ENCODE data around the gene MSH5. TPM values are rescaled to one million over a fixed set of nuclear protein-coding genes. Genes with fewer than 3 reads are reported as not detected.
"Not testable (repeated sequence)": the region's sequence is repeated elsewhere in the genome, so short reads cannot be mapped to it uniquely, and the experiment has no call there.

Gene MSH5
- polyA plus RNA-seq, 1 donor from 2014 or later: 7.8 TPM

GRCh38 chr6:31797588-31797987 is 57.8 kb downstream of the MSH5 start:
- no peaks in the 10 kb centered on the region for H3F3A ChIP-seq (ENCODE audit: insufficient read depth, low read length, poor library complexity, severe bottlenecking)
- H3K4me3 ChIP-seq (ENCODE audit: low read length): no peak overlapping the region
- H3K79me2 ChIP-seq (replicated peaks; ENCODE audit: insufficient read depth, low read length): peaks cover 18% of the 10 kb centered on the region
- TF ChIP-seq CTCF (IDR thresholded peaks at IDR 0.05; ENCODE audit: poor library complexity, severe bottlenecking) (no peak), POLR2AphosphoS5 (IDR thresholded peaks at IDR 0.05) (no peak), EP300 (conservative IDR thresholded peaks at IDR 0.05; ENCODE audit: poor library complexity, severe bottlenecking) (no peak), REST (IDR thresholded peaks at IDR 0.05; ENCODE audit: borderline replicate concordance) (no peak), RAD21 (conservative IDR thresholded peaks at IDR 0.05) (no peak)
- H3K27ac ChIP-seq (ENCODE audit: low read length): no peak overlapping the region
- no peaks in the 10 kb centered on the region for H3K27me3 ChIP-seq (ENCODE audit: insufficient read depth, low read depth, low read length)
- no peak overlapping the region for H2AFZ ChIP-seq (ENCODE audit: low read depth, low read length)
- H3K9me2 ChIP-seq (ENCODE audit: insufficient read depth, low read length): no peaks in the 10 kb centered on the region
- H4K20me1 ChIP-seq (ENCODE audit: insufficient read depth): no peaks in the 10 kb centered on the region
- no peaks in the 10 kb centered on the region for H3K9me3 ChIP-seq (ENCODE audit: low read length)
- no peak overlapping the region for H3K9ac ChIP-seq (ENCODE audit: low read length)
- H3K4me2 ChIP-seq (ENCODE audit: low read length): no peak overlapping the region
- no peaks in the 10 kb centered on the region for H3K36me3 ChIP-seq (ENCODE audit: insufficient read depth, low read length)

- Histone ChIP-seq H3K4me2 (ENCODE audit: low read length) (no peak overlapping the region), H3K9ac (ENCODE audit: low read length) (no peak overlapping the region), H3K27me3 (ENCODE audit: insufficient read depth, low read depth, low read length) (no peaks in the 10 kb centered on the region), H4K20me1 (ENCODE audit: insufficient read depth) (no peaks in the 10 kb centered on the region), H3F3A (ENCODE audit: insufficient read depth, low read length, poor library complexity, severe bottlenecking) (no peaks in the 10 kb centered on the region), H3K27ac (ENCODE audit: low read length) (no peak overlapping the region), H3K4me3 (ENCODE audit: low read length) (no peak overlapping the region), H3K79me2 (replicated peaks; ENCODE audit: insufficient read depth, low read length) (peaks cover 5% of the 10 kb centered on the region), H2AFZ (ENCODE audit: low read depth, low read length) (no peak overlapping the region), H3K9me3 (ENCODE audit: low read length) (no peaks in the 10 kb centered on the region), H3K9me2 (ENCODE audit: insufficient read depth, low read length) (no peaks in the 10 kb centered on the region), H3K36me3 (ENCODE audit: insufficient read depth, low read length) (no peaks in the 10 kb centered on the region)
- TF ChIP-seq MXI1 (conservative IDR thresholded peaks at IDR 0.05; ENCODE audit: poor library complexity, severe bottlenecking): no peak
- no peak for TF ChIP-seq POLR2AphosphoS5 (IDR thresholded peaks at IDR 0.05)
- no peak for TF ChIP-seq SMC3 (conservative IDR thresholded peaks at IDR 0.05; ENCODE audit: poor library complexity)
Measured at GRCh38 chr6:31799781-31800180, 60.0 kb downstream of the MSH5 start.

GRCh38 chr6:31801031-31801927 is 61.5 kb downstream of the MSH5 start:
- H3K9me3 ChIP-seq (ENCODE audit: low read length); H3F3A ChIP-seq (ENCODE audit: insufficient read depth, low read length, poor library complexity, severe bottlenecking); H3K4me3 ChIP-seq (ENCODE audit: low read length); H3K27me3 ChIP-seq (ENCODE audit: insufficient read depth, low read depth, low read length); H3K9ac ChIP-seq (ENCODE audit: low read length); H3K9me2 ChIP-seq (ENCODE audit: insufficient read depth, low read length); H4K20me1 ChIP-seq (ENCODE audit: insufficient read depth); H3K79me2 ChIP-seq (replicated peaks; ENCODE audit: insufficient read depth, low read length); H3K27ac ChIP-seq (ENCODE audit: low read length); H3K36me3 ChIP-seq (ENCODE audit: insufficient read depth, low read length); H3K4me2 ChIP-seq (ENCODE audit: low read length); H2AFZ ChIP-seq (ENCODE audit: low read depth, low read length): not testable (repeated sequence)

Data from neural cell (in vitro differentiated cells).